Epithelial cell of esophagus (primary cell): Measurements from ENCODE around the gene EIF4G3.
"Not testable (repeated sequence)": the region's sequence is repeated elsewhere in the genome, so short reads cannot be mapped to it uniquely, and the experiment has no call there.

Experiments
- DNase-seq: peaks from one replicate; pipeline ENCODE4 v3.0.0; 2010; ENCODE audit warnings: low read depth
- H3K4me3 ChIP-seq: 2 replicates; pipeline ENCODE4 v1.5.1; 2011; ENCODE audit warnings: mild to moderate bottlenecking, low read length, control low read depth
- TF ChIP-seq, protein P1 (sequence below): IDR thresholded peaks from 2 replicates; pipeline ENCODE4 v1.5.1; 2011; ENCODE audit warnings: low read depth, mild to moderate bottlenecking, low read length, control low read depth, inconsistent platforms; ENCODE audit not compliant: insufficient read depth; ENCODE audit errors: missing control alignments

The EIF4G3 gene

DNA sequence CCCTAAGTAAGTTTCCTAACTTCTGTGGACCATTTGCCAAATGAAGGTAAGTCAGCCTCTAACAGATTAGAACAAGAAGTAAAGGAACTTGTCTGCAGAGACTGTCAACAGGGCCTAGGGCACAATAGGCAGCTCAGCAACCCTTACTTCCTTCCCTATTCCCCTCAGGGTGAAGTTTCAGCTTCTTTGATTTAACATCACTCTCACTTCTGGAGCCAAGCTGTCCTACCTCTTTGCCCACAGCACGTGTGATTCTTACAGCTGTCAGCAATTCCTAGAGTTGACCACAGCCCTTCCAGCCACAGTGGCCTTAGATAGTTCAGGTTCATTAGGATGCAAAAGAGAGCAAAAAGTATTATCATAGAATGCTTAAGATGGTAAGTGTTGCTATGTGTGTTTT is 7.6 kb upstream of the EIF4G3 start:
- no peak overlapping the region for H3K4me3 ChIP-seq
- TF ChIP-seq, protein P1, sequence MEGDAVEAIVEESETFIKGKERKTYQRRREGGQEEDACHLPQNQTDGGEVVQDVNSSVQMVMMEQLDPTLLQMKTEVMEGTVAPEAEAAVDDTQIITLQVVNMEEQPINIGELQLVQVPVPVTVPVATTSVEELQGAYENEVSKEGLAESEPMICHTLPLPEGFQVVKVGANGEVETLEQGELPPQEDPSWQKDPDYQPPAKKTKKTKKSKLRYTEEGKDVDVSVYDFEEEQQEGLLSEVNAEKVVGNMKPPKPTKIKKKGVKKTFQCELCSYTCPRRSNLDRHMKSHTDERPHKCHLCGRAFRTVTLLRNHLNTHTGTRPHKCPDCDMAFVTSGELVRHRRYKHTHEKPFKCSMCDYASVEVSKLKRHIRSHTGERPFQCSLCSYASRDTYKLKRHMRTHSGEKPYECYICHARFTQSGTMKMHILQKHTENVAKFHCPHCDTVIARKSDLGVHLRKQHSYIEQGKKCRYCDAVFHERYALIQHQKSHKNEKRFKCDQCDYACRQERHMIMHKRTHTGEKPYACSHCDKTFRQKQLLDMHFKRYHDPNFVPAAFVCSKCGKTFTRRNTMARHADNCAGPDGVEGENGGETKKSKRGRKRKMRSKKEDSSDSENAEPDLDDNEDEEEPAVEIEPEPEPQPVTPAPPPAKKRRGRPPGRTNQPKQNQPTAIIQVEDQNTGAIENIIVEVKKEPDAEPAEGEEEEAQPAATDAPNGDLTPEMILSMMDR: no peak
- DNase-seq: no peak

- TF ChIP-seq, protein P1: no peak
- peak; percentile 38 for DNase-seq
These were observed 5.6 kb upstream of the EIF4G3 start for GRCh38 chr1:21182181-21182731.

GRCh38 chr1:21178271-21178670 is 1.6 kb upstream of the EIF4G3 start:
- DNase-seq, H3K4me3 ChIP-seq: not testable (repeated sequence)

More at GRCh38 chr1:21182181-21182731, 5.6 kb upstream of the EIF4G3 start:
- no peak overlapping the region for H3K4me3 ChIP-seq

GRCh38 chr1:21175670-21176581 is 771 bp downstream of the EIF4G3 start:
- TF ChIP-seq, protein P1: peak; percentile 3
- no peak for DNase-seq
- peak overlapping the region; percentile 78 for H3K4me3 ChIP-seq

DNA sequence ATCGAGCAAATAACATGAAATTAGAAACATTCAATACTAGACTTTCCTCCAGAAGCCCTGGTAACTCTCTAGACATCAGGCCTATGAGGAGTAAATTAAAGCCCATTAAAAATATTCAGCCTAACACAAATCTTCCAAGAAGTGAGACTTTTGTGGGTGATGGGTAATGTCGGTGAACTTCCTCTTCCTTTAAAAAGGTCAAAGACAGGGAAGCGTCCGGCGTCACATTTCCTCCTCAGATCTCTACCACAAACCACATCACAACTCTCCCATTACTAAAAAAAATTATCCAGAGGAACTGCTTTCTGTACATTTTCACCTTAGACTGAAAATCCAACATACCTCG is 1.4 kb downstream of the EIF4G3 start:
- peak overlapping the region; percentile 78 for H3K4me3 ChIP-seq
- TF ChIP-seq, protein P1: no peak
- DNase-seq: peak; percentile 44

GRCh38 chr1:21174654-21175323 is 1.9 kb downstream of the EIF4G3 start:
- TF ChIP-seq, protein P1: no peak
- peak; percentile 73 for DNase-seq
- peak overlapping the region; percentile 78 for H3K4me3 ChIP-seq

GRCh38 chr1:21174230-21174629 is 2.5 kb downstream of the EIF4G3 start:
- DNase-seq: no peak
- H3K4me3 ChIP-seq: peak overlapping the region; percentile 78
- TF ChIP-seq, protein P1: no peak

GRCh38 chr1:21173096-21173495 is 3.6 kb downstream of the EIF4G3 start:
- DNase-seq: not testable (repeated sequence)

DNA sequence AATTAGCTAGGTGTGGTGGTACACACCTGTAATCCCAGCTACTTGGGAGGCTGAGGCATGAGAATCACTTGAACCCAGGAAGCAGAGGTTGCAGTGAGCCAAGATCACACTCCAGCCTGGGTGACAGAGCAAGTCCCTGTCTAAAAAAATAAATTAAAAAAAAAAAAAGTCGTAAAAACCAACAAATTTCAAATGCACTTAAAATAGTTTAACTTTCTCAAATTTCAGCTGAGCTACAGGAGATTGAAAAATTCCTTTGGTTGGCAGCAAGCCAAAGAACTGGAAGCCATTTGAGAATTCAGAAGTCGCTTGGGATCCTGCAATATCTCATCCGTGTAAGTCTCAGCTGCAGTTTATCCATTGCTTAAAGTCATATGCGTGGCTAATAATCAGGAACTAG is 5.9 kb downstream of the EIF4G3 start:
- H3K4me3 ChIP-seq, DNase-seq: not testable (repeated sequence)

More at GRCh38 chr1:21173096-21173495, 3.6 kb downstream of the EIF4G3 start:
- not testable (repeated sequence) for H3K4me3 ChIP-seq
